Ascending aorta (tissue), 2 donors: Measurements from ENCODE around the gene LKAAEAR1. TPM values are rescaled to one million over a fixed set of nuclear protein-coding genes. Genes with fewer than 3 reads are reported as not detected.

Source experiments
- DNase-seq, 2 donors: peaks; one replicate each; pipeline ENCODE4 v3.0.0-alpha.2; 2019; ENCODE audit warnings: low spot score in 2 of 2
- H3K27ac ChIP-seq, 2 donors: fragments of 200-600 bp; sonication (generic); one replicate each; pipeline ENCODE4 v1.5.1; 2016 to 2017; ENCODE audit warnings: mild to moderate bottlenecking in 1 of 2
- H3K27me3 ChIP-seq: fragments of 200-600 bp; sonication (generic); one replicate; pipeline ENCODE4 v1.5.1; 2017
- H3K36me3 ChIP-seq, 2 donors: fragments of 200-600 bp; sonication (generic); one replicate each; pipeline ENCODE4 v1.5.1; 2016
- H3K4me1 ChIP-seq, 2 donors: fragments of 200-600 bp; sonication (generic); one replicate each; pipeline ENCODE4 v1.5.1; 2016 to 2017; ENCODE audit warnings: mild to moderate bottlenecking in 1 of 2
- H3K4me3 ChIP-seq, 2 donors: fragments of 200-600 bp; sonication (generic); one replicate each; pipeline ENCODE4 v1.5.1; 2016 to 2017; ENCODE audit warnings: mild to moderate bottlenecking in 1 of 2
- H3K9me3 ChIP-seq, 2 donors: fragments of 200-600 bp; sonication (generic); one replicate each; pipeline ENCODE4 v1.5.1; 2016
- CTCF ChIP-seq, 3 experiments: fragments of 200-600 bp in 2 of 3; fragments of 450-650 bp in 1 of 3; sonication (generic) in 2 of 3; IDR thresholded peaks; one replicate each; pipeline ENCODE4 v1.5.1; 2016 to 2019; ENCODE audit warnings: antibody characterized with exemption in 3 of 3, mild to moderate bottlenecking in 1 of 3, moderate library complexity in 1 of 3
- intact Hi-C: fragments of 100-400 bp; cut with DNase I; formaldehyde crosslinking; loops from one replicate; pipeline ENCODE4 v1.15.1; 2023
- total RNA-seq: library from RNA; depleted of rRNA; stranded (reverse); fragments of >200 nt; gene quantifications from one replicate; pipeline ENCODE4 v1.1.0, GENCODE V29; 2016

Gene LKAAEAR1
- total RNA-seq, 1 donor from 2014 or later, result not detected

- peaks cover 13% of the 10 kb centered on the region for H3K27me3 ChIP-seq
- H3K27ac ChIP-seq, result no peak overlapping the region
- H3K36me3 ChIP-seq, result peaks cover 35 to 39% of the 10 kb centered on the region in 2 donors
- DNase-seq, result no peak
- TF ChIP-seq CTCF (IDR thresholded peaks at IDR 0.05), result no peak
- H3K4me1 ChIP-seq, result peaks cover 5 to 15% of the 10 kb centered on the region in 2 donors
- H3K9me3 ChIP-seq, result no peaks in the 10 kb centered on the region
- intact Hi-C loops, result no loop called here
- H3K4me3 ChIP-seq, result no peak overlapping the region
Measured at GRCh38 chr20:64035066-64035932, 48.9 kb downstream of the LKAAEAR1 start.

GRCh38 chr20:64033981-64034493 is 50.2 kb downstream of the LKAAEAR1 start:
- H3K4me1 ChIP-seq, result peaks cover 5 to 10% of the 10 kb centered on the region in 2 donors
- peaks cover 13% of the 10 kb centered on the region for H3K27me3 ChIP-seq
- no peak for DNase-seq
- no peak overlapping the region for H3K4me3 ChIP-seq
- peaks cover 47 to 52% of the 10 kb centered on the region in 2 donors for H3K36me3 ChIP-seq
- intact Hi-C loops, result no loop called here
- H3K9me3 ChIP-seq, result no peaks in the 10 kb centered on the region
- no peak for TF ChIP-seq CTCF (IDR thresholded peaks at IDR 0.05)
- H3K27ac ChIP-seq, result no peak overlapping the region

Other genes with a start within 250 kb of the LKAAEAR1 start
- not detected for gene ABHD16B, start 222.9 kb downstream of the LKAAEAR1 start, total RNA-seq
- 161 TPM for gene TPD52L2, start 219.1 kb downstream of the LKAAEAR1 start, total RNA-seq
- gene DNAJC5, start 189.3 kb downstream of the LKAAEAR1 start, total RNA-seq, result 42.9 TPM
- gene UCKL1, start 128.0 kb downstream of the LKAAEAR1 start, total RNA-seq, result 95.4 TPM
- gene ZNF512B, start 114.5 kb downstream of the LKAAEAR1 start, total RNA-seq, result 17.5 TPM
- not detected for gene SAMD10, start 104.8 kb downstream of the LKAAEAR1 start, total RNA-seq
- 33.5 TPM for gene PRPF6, start 103.3 kb downstream of the LKAAEAR1 start, total RNA-seq
- not detected for gene C20orf204, start 48.2 kb downstream of the LKAAEAR1 start, total RNA-seq
- gene SOX18, start 34.8 kb downstream of the LKAAEAR1 start, total RNA-seq, result 244 TPM
- 61.4 TPM for gene TCEA2, start 21.2 kb downstream of the LKAAEAR1 start, total RNA-seq
- 109 TPM for gene RGS19, start 4.9 kb downstream of the LKAAEAR1 start, total RNA-seq
- 0.21 TPM for gene OPRL1, start 4.3 kb downstream of the LKAAEAR1 start, total RNA-seq
- not detected for gene NPBWR2, start 23.2 kb upstream of the LKAAEAR1 start, total RNA-seq
- not detected for gene MYT1, start 80.1 kb upstream of the LKAAEAR1 start, total RNA-seq
- gene PCMTD2, start 171.3 kb upstream of the LKAAEAR1 start, total RNA-seq, result 30.3 TPM